Renal cortex interstitium (tissue), 11 donors: ENCODE measurements around the gene FAM90A26. TPM values are rescaled to one million over a fixed set of nuclear protein-coding genes. Genes with fewer than 3 reads are reported as not detected.
"Not testable (repeated sequence)": the region's sequence is repeated elsewhere in the genome, so short reads cannot be mapped to it uniquely, and the experiment has no call there.

ENCODE experiments used
- DNase-seq, 11 donors: peaks; one replicate each; pipeline ENCODE4 v3.0.0-alpha.2; 2013; ENCODE audit warnings: low read depth in 9 of 11, low spot score in 4 of 11; ENCODE audit errors: extremely low read depth in 1 of 11
- polyA plus RNA-seq, 3 donors: library from polyadenylated mRNA; unstranded; fragments of 120-200 nt; gene quantifications; one replicate each; pipeline ENCODE4 v1.2.1, GENCODE V29; 2013; ENCODE audit not compliant: insufficient read length in 3 of 3

Gene FAM90A26
- polyA plus RNA-seq, 3 donors: 0.11 to 0.20 TPM; not detected in 1

- DNase-seq: peak in 4 of 11 donors; percentile 3 to 24 (median 12)
These were observed 16.5 kb upstream of the FAM90A26 start for GRCh38 chr4:9153571-9154157.

GRCh38 chr4:9155101-9155886 lies 14.9 kb upstream of the FAM90A26 start:
- not testable (repeated sequence) for DNase-seq

GRCh38 chr4:9158392-9158791 lies 11.8 kb upstream of the FAM90A26 start:
- not testable (repeated sequence) for DNase-seq

- DNase-seq: not testable (repeated sequence)
These were observed 10.2 kb upstream of the FAM90A26 start for GRCh38 chr4:9160046-9160445.

GRCh38 chr4:9165990-9166389 lies 4.2 kb upstream of the FAM90A26 start:
- not testable (repeated sequence) for DNase-seq

GRCh38 chr4:9210357-9210756 lies 40.1 kb downstream of the FAM90A26 start, which contains the start of gene USP17L10:
Gene USP17L10, plus strand, starts transcription at chr4:9210657. Its CDS starts 0 bp downstream, at chr4:9210657.
- not testable (repeated sequence) for DNase-seq

GRCh38 chr4:9214701-9215100 lies 44.5 kb downstream of the FAM90A26 start:
- not testable (repeated sequence) for DNase-seq

- DNase-seq: not testable (repeated sequence)
These were observed 44.9 kb downstream of the FAM90A26 start, which contains the start of gene USP17L11 for GRCh38 chr4:9215105-9215504. Gene USP17L11, plus strand, starts transcription at chr4:9215405. Its CDS starts 0 bp downstream, at chr4:9215405.

GRCh38 chr4:9219852-9220251 lies 49.6 kb downstream of the FAM90A26 start, which contains the start of gene USP17L12:
Gene USP17L12, plus strand, starts transcription at chr4:9220152. Its CDS starts 0 bp downstream, at chr4:9220152.
- DNase-seq: not testable (repeated sequence)

- DNase-seq: not testable (repeated sequence)
These were observed 54.4 kb downstream of the FAM90A26 start, which contains the start of gene USP17L13 for GRCh38 chr4:9224596-9224995. Gene USP17L13, plus strand, starts transcription at chr4:9224896. Its CDS starts 0 bp downstream, at chr4:9224896.

Other genes with a start within 250 kb of the FAM90A26 start
- gene USP17L10, start 40.2 kb downstream of the FAM90A26 start, polyA plus RNA-seq: not detected
- not detected for gene USP17L11, start 45.0 kb downstream of the FAM90A26 start, polyA plus RNA-seq
- gene USP17L12, start 49.7 kb downstream of the FAM90A26 start, polyA plus RNA-seq: not detected
- not detected for gene USP17L13, start 54.5 kb downstream of the FAM90A26 start, polyA plus RNA-seq
- not detected for gene USP17L15, start 64.0 kb downstream of the FAM90A26 start, polyA plus RNA-seq
- not detected for gene USP17L17, start 73.5 kb downstream of the FAM90A26 start, polyA plus RNA-seq
- gene USP17L18, start 78.2 kb downstream of the FAM90A26 start, polyA plus RNA-seq: not detected
- gene USP17L19, start 83.0 kb downstream of the FAM90A26 start, polyA plus RNA-seq: not detected
- not detected for gene USP17L20, start 87.7 kb downstream of the FAM90A26 start, polyA plus RNA-seq
- gene USP17L21, start 92.5 kb downstream of the FAM90A26 start, polyA plus RNA-seq: not detected
- not detected for gene USP17L22, start 97.2 kb downstream of the FAM90A26 start, polyA plus RNA-seq
- not detected for gene USP17L24, start 154.8 kb downstream of the FAM90A26 start, polyA plus RNA-seq
- not detected for gene USP17L25, start 159.5 kb downstream of the FAM90A26 start, polyA plus RNA-seq
- not detected for gene USP17L26, start 164.2 kb downstream of the FAM90A26 start, polyA plus RNA-seq
- gene USP17L5, start 169.0 kb downstream of the FAM90A26 start, polyA plus RNA-seq: not detected
- gene USP17L27, start 173.7 kb downstream of the FAM90A26 start, polyA plus RNA-seq: not detected
- gene USP17L28, start 178.5 kb downstream of the FAM90A26 start, polyA plus RNA-seq: not detected
- gene USP17L29, start 183.2 kb downstream of the FAM90A26 start, polyA plus RNA-seq: not detected
- gene USP17L30, start 192.7 kb downstream of the FAM90A26 start, polyA plus RNA-seq: not detected